ENCODE data around the gene C1QL1. TPM values are rescaled to one million over a fixed set of nuclear protein-coding genes. Genes with fewer than 3 reads are reported as not detected.
A peak's percentile ranks its signal among the peaks of the same experiment; 100 is the strongest.

The C1QL1 gene
- total RNA-seq, 6 experiments from 2014 or later, result 0.19 to 0.36 (median 0.25) TPM; not detected in 1

DNA sequence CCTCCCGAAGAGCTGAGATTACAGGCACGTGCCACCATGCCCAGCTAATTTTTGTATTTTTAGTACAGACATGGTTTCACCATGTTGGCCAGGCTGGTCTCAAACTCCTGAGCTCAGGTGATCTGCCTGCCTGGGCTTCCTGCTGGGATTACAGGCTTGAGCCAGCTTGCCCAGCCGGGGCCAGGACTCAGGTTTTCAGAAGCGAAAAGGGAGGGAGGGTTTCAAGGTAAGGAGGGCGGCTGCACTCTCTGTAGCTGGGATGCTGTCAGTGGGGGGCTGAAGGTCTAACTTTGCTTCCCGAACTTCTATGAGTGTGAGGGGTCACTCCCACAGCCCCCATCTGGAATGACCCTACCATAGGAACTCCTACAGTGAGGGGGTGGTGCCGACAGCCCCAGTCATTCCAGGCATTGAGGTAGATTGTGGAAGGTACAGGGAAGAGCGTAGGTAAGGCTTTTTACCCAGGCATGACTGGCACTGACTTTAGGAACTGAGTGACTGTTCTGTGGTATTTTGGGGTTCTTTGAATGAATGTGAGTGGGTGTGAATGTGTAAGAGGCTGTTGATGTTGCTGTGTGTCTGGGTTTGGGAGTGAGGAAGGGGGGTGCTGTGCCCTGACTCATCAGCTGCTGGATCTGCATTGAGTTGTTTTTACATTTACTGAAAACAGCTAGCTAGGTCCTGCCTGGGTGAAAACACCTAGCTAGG lies 3.8 kb upstream of the C1QL1 start:
- H3K27me3 Mint-ChIP-seq (ENCODE audit: insufficient read depth), result peaks cover 14% of the 10 kb centered on the region

DNA sequence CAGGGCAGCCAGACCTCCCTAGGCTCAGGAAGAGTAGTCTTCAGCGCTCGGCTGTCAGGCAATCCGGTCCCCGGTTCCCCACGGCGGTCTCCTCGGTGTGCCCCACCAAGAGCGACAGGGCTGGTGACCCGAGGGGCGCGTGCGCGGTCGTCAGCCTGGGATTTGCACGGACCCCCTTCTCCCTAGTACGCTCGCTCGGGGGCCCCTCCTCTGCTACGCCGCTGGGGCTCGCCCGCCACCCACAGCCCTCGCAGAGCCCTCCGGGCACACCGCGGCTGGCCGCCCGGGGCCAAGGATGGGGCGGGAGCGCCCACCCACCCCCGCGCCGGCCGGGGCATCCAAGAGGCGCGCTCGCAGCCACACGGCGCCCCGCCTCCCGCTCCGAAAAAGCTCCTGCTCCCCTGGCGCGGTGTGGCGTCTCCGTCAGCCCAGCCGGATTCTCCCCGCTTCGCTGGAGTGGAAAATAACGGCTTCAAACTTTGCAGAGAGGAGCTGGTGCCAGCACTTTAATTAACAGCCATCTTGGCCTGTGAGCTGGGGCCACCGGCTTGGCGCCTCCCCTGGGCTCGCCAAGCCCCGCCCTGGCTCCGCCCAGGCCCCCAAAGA lies 2.1 kb upstream of the C1QL1 start:
- Mint-ChIP-seq H3K27ac (no peak overlapping the region), H3K27me3 (ENCODE audit: insufficient read depth) (peaks cover 19% of the 10 kb centered on the region), H3K4me1 (ENCODE audit: low read depth) (peaks cover 21% of the 10 kb centered on the region), H3K9me3 (no peaks in the 10 kb centered on the region), H3K4me3 (peak overlapping the region; percentile 34; the same call in 1 of the 2 replicates), H3K36me3 (ENCODE audit: low read depth) (no peaks in the 10 kb centered on the region)
- no peak for TF ChIP-seq CTCF (IDR thresholded peaks at IDR 0.05)
- no peak for DNase-seq

More for the DNA sequence above, 3.8 kb upstream of the C1QL1 start:
- peak; percentile 57 for DNase-seq
- H3K4me3 Mint-ChIP-seq, result peak overlapping the region; percentile 35
- no peak for TF ChIP-seq CTCF (IDR thresholded peaks at IDR 0.05)
- no peaks in the 10 kb centered on the region for H3K9me3 Mint-ChIP-seq
- no peak overlapping the region; the same call in 1 of the 2 replicates for H3K27ac Mint-ChIP-seq
- H3K4me1 Mint-ChIP-seq (ENCODE audit: low read depth), result peaks cover 21% of the 10 kb centered on the region
- no peaks in the 10 kb centered on the region for H3K36me3 Mint-ChIP-seq (ENCODE audit: low read depth)

GRCh38 chr17:44969144-44969780 lies 1.2 kb upstream of the C1QL1 start:
- Mint-ChIP-seq H3K4me3 (peak overlapping the region; percentile 29), H3K36me3 (ENCODE audit: low read depth) (no peaks in the 10 kb centered on the region), H3K27me3 (ENCODE audit: insufficient read depth) (peaks cover 21% of the 10 kb centered on the region), H3K27ac (no peak overlapping the region), H3K9me3 (no peaks in the 10 kb centered on the region), H3K4me1 (ENCODE audit: low read depth) (peaks cover 21% of the 10 kb centered on the region)
- no peak for TF ChIP-seq CTCF (IDR thresholded peaks at IDR 0.05)
- DNase-seq, result no peak

- no peaks in the 10 kb centered on the region for H3K36me3 Mint-ChIP-seq (ENCODE audit: low read depth)
- H3K4me1 Mint-ChIP-seq (ENCODE audit: low read depth), result peaks cover 17% of the 10 kb centered on the region
- TF ChIP-seq CTCF (IDR thresholded peaks at IDR 0.05), result no peak
- H3K27ac Mint-ChIP-seq, result no peak overlapping the region
- no peak overlapping the region for H3K4me3 Mint-ChIP-seq
- no peak for DNase-seq
- H3K27me3 Mint-ChIP-seq (ENCODE audit: insufficient read depth), result peaks cover 24% of the 10 kb centered on the region
- no peaks in the 10 kb centered on the region for H3K9me3 Mint-ChIP-seq
Observed at GRCh38 chr17:44967907-44968224, 237 bp downstream of the C1QL1 start.

- DNase-seq, result no peak
- peaks cover 25% of the 10 kb centered on the region for H3K27me3 Mint-ChIP-seq (ENCODE audit: insufficient read depth)
- H3K4me3 Mint-ChIP-seq, result no peak overlapping the region
- no peak for TF ChIP-seq CTCF (IDR thresholded peaks at IDR 0.05)
- peaks cover 11% of the 10 kb centered on the region for H3K4me1 Mint-ChIP-seq (ENCODE audit: low read depth)
- no peaks in the 10 kb centered on the region for H3K36me3 Mint-ChIP-seq (ENCODE audit: low read depth)
- H3K9me3 Mint-ChIP-seq, result no peaks in the 10 kb centered on the region
- H3K27ac Mint-ChIP-seq, result no peak overlapping the region
Observed at GRCh38 chr17:44967026-44967906, 837 bp downstream of the C1QL1 start.
